ENCODE measurements around the gene TICAM1.
"Not testable (repeated sequence)": the region's sequence is repeated elsewhere in the genome, so short reads cannot be mapped to it uniquely, and the experiment has no call there.

The TICAM1 gene

GRCh38 chr19:4852484-4852883 is 21.0 kb upstream of the TICAM1 start:
- no peak for TF ChIP-seq CTCF (IDR thresholded peaks at IDR 0.05; ENCODE audit: borderline replicate concordance, control extremely low read depth, extremely low read depth, insufficient read depth, missing control alignments)
- in situ Hi-C loops (cut with MboI; ENCODE audit: low sequenced_read_pairs, unreplicated experiment): no loop called here
- no peak for DNase-seq (ENCODE audit: low spot score)

DNA sequence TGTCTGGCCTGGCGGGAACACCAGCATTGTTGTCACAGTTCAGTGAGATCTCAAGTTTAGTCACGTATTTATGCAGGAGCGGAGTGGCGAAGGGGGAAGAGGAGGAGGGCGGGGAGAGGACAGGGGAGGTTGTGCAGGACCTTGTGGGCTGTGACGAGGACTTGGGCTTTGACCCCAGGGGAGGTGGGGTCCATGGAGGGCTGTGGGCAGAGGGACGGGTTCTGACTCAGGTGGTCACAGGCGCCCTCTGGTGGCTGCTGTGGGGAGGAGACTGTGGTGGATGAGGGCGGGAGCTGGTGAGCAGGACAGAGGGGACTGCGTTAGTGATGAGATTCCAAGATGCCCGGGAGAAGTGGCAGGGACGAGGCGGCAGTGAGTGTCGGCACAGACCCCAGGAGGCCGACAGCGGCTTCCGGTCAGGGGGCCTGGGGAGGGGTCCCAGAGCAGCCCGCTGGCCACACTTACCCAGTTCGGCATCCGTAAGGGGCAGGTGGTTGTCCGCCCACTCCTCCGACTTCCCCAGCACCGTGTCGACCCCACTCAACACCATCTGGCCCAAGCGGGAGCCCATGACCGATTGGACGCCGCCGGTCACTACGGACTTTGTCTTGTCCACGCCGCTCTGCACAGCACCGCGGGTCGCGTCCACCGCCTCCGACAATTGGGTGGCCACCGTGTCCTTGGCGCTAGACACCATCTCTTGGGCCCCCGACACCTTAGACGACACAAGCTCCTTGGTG is 20.2 kb upstream of the TICAM1 start:
- DNase-seq (ENCODE audit: low spot score): peak; percentile 87
- TF ChIP-seq CTCF (IDR thresholded peaks at IDR 0.05; ENCODE audit: borderline replicate concordance, control extremely low read depth, extremely low read depth, insufficient read depth, missing control alignments): peak; percentile 76
- in situ Hi-C loops (cut with MboI; ENCODE audit: low sequenced_read_pairs, unreplicated experiment): no loop called here

DNA sequence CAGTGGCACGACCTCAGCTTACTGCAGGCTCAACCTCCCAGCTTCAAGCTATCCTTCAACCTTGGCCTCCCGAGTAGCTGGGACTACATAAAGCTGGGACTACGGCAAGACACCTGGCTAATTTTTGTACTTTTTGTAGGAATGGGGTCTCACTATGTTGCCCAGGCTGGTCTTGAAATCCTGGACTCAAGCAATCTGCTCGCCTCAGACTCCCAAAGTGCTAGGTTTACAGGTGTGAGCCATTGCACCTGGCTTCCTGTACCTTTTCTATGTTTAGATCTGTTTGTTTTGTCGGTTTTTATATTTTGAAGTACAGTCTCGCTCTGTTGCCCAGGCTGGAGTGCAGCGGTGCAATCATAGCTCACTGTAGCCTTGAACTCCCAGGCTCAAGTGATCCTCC is 17.5 kb upstream of the TICAM1 start:
- no peak for DNase-seq (ENCODE audit: low spot score)
- in situ Hi-C loops (cut with MboI; ENCODE audit: low sequenced_read_pairs, unreplicated experiment): no loop called here
- TF ChIP-seq CTCF (IDR thresholded peaks at IDR 0.05; ENCODE audit: borderline replicate concordance, control extremely low read depth, extremely low read depth, insufficient read depth, missing control alignments): no peak

GRCh38 chr19:4847190-4847973 is 15.9 kb upstream of the TICAM1 start:
- in situ Hi-C loops (cut with MboI; ENCODE audit: low sequenced_read_pairs, unreplicated experiment): no loop called here
- DNase-seq (ENCODE audit: low spot score): no peak
- TF ChIP-seq CTCF (IDR thresholded peaks at IDR 0.05; ENCODE audit: borderline replicate concordance, control extremely low read depth, extremely low read depth, insufficient read depth, missing control alignments): no peak

DNA sequence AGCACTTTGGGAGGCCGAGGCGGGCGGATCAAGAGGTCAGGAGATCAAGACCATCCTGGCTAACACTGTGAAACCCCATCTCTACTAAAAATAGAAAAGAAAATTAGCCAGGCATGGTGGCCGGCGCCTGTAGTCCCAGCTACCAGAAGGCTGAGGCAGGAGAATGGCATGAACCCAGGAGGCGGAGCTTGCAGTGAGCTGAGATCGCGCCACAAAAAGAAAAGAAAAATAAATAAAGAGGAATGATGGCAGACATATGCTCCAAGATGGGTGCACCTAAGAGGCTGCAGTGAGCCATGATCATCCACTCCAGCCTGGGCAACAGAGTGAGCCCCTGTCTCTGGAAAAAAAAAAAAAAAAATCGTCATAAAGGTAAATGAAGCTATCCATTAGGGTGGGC is 14.5 kb upstream of the TICAM1 start:
- in situ Hi-C loops (cut with MboI; ENCODE audit: low sequenced_read_pairs, unreplicated experiment): not testable (repeated sequence)

DNA sequence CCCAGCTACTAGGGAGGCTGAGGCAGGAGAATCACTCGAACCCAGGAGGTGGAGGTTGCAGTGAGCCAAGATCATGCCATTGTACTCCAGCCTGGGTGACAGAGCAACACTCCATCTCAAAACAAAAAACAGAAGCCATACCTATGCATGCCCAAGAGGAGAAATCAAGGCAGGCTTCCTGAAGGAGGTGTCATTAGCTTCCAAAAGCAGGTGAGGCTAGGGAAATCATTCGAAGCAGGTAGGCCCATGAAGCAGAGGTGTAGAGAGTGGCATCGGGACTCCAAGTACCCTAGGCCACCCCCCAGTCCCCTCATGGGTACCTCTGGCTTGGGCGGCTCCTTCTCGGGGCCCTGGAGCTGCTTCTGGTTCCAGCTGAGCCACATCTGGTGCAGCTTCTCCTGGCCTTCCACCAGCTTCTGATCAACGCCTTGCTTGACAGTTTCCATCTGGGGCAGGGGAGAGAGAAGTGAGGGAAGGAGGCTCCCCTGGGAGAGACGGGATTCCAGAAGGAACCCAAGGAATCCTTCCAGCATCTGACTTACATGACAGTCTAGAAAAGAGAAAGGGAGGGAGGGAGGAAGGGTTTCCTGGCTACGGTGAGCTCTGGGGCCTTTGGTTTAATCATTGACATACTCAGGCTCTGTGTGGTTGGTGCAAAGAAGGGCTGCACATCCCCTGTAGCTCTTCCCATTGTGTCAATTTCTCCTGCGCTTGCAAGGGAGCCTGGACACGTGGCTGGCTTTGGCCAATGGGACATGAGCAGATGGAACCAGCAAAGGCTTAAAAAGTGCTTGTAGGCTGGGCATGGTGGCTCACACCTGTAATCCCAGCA is 13.1 kb upstream of the TICAM1 start:
- in situ Hi-C loops (cut with MboI; ENCODE audit: low sequenced_read_pairs, unreplicated experiment): no loop called here
- no peak for DNase-seq (ENCODE audit: low spot score)
- TF ChIP-seq CTCF (IDR thresholded peaks at IDR 0.05; ENCODE audit: borderline replicate concordance, control extremely low read depth, extremely low read depth, insufficient read depth, missing control alignments): no peak

More for the DNA sequence above, 14.5 kb upstream of the TICAM1 start:
- DNase-seq (ENCODE audit: low spot score): not testable (repeated sequence)
